HepG2 (cell line): ENCODE measurements around the gene DNASE1. TPM values are rescaled to one million over a fixed set of nuclear protein-coding genes. Genes with fewer than 3 reads are reported as not detected.
A peak's percentile ranks its signal among the peaks of the same experiment; 100 is the strongest.

Experiments
- CCDC6 ChIP-seq: sonication (generic); formaldehyde crosslinking; IDR thresholded peaks from 2 replicates; pipeline ENCODE4 v1.8.1; 2022; ENCODE audit warnings: mild to moderate bottlenecking, missing genetic modification reagents, moderate library complexity
- FOSL2 ChIP-seq: sonication (generic); formaldehyde crosslinking; IDR thresholded peaks from 2 replicates; pipeline ENCODE4 v1.4.0; 2020; ENCODE audit warnings: missing genetic modification reagents
- HDAC2 ChIP-seq: sonication (generic); formaldehyde crosslinking; IDR thresholded peaks from 2 replicates; pipeline ENCODE4 v1.4.0; 2020; ENCODE audit warnings: missing genetic modification reagents
- KDM2A ChIP-seq: sonication (generic); formaldehyde crosslinking; IDR thresholded peaks from 2 replicates; pipeline ENCODE4 v1.4.0; 2020; ENCODE audit warnings: low read depth, missing genetic modification reagents, borderline replicate concordance
- KLF9 ChIP-seq: IDR thresholded peaks from 2 replicates; pipeline ENCODE4 v1.6.1; 2016; ENCODE audit warnings: low read depth
- NCOA2 ChIP-seq: sonication (generic); formaldehyde crosslinking; IDR thresholded peaks from 2 replicates; pipeline ENCODE4 v1.8.0; 2022; ENCODE audit warnings: inconsistent platforms
- NFE2L2 ChIP-seq: fragments of 150-350 bp; IDR thresholded peaks from 2 replicates; pipeline ENCODE4 v1.6.1; 2014; ENCODE audit warnings: low read length
- RFXAP ChIP-seq: sonication (generic); formaldehyde crosslinking; IDR thresholded peaks from 2 replicates; pipeline ENCODE4 v1.4.0; 2020; ENCODE audit warnings: missing genetic modification reagents, borderline replicate concordance
- SRSF9 ChIP-seq: fragments of 200-400 bp; formaldehyde crosslinking; IDR thresholded peaks from 2 replicates; pipeline ENCODE4 v1.6.1; 2018; ENCODE audit warnings: borderline replicate concordance, mild to moderate bottlenecking, low read depth, low read length; ENCODE audit not compliant: insufficient read depth, poor library complexity, severe bottlenecking
- TEAD2 ChIP-seq: sonication (generic); formaldehyde crosslinking; IDR thresholded peaks from 2 replicates; pipeline ENCODE4 v1.9.0; 2021; ENCODE audit warnings: missing genetic modification reagents
- ZBTB38 ChIP-seq: sonication (generic); formaldehyde crosslinking; IDR thresholded peaks from 2 replicates; pipeline ENCODE4 v1.5.1; 2020; ENCODE audit warnings: mild to moderate bottlenecking, missing genetic modification reagents
- ZFP1 ChIP-seq: IDR thresholded peaks from 2 replicates; pipeline ENCODE4 v1.6.1; 2016
- ZKSCAN8 ChIP-seq: IDR thresholded peaks from 2 replicates; pipeline ENCODE4 v1.6.1; 2016; ENCODE audit warnings: borderline replicate concordance, missing genetic modification reagents, missing compliant biosample characterization
- ZNF569 ChIP-seq: sonication (generic); formaldehyde crosslinking; IDR thresholded peaks from 2 replicates; pipeline ENCODE4 v1.5.0; 2020; ENCODE audit warnings: mild to moderate bottlenecking, missing genetic modification reagents, moderate library complexity, borderline replicate concordance
- ZNF816 ChIP-seq: sonication (generic); formaldehyde crosslinking; IDR thresholded peaks from 2 replicates; pipeline ENCODE4 v1.8.0; 2022; ENCODE audit warnings: missing genetic modification reagents, mild to moderate bottlenecking, borderline replicate concordance
- polyA plus RNA-seq, 8 experiments: library from polyadenylated mRNA; depleted of rRNA in 3 of 8; stranded (reverse) in 7 of 8; unstranded in 1 of 8; fragments of >200 nt; fragmentation: Illumina TruSeq in 4 of 8; extraction: Trizol in 4 of 8; gene quantifications; 2 replicates each; pipeline versions ENCODE4 v1.2.1 to v1.2.3, GENCODE V29; 2011 to 2016; ENCODE audit warnings: low read depth in 4 of 8, missing spikeins in 1 of 8, mixed read lengths in 1 of 8; ENCODE audit not compliant: insufficient read depth in 1 of 8
- total RNA-seq, 5 experiments: library from RNA; depleted of rRNA; stranded (reverse); fragments of >200 nt; fragmentation: Illumina TruSeq; extraction: Trizol; gene quantifications; 2 replicates each; pipeline ENCODE4 v1.2.3, GENCODE V29; 2016; ENCODE audit warnings: low read depth in 1 of 5
- TF ChIP-seq, protein P1 (sequence below): sonication (generic); formaldehyde crosslinking; IDR thresholded peaks from 2 replicates; pipeline ENCODE4 v1.4.0; 2020; ENCODE audit warnings: mild to moderate bottlenecking, missing genetic modification reagents
- TF ChIP-seq, protein P2 (sequence below): sonication (generic); formaldehyde crosslinking; conservative IDR thresholded peaks from 2 replicates; pipeline ENCODE4 v1.4.0; 2020; ENCODE audit warnings: missing genetic modification reagents
- TF ChIP-seq, protein P3 (sequence below): sonication (generic); formaldehyde crosslinking; IDR thresholded peaks from 2 replicates; pipeline ENCODE4 v1.5.1; 2020; ENCODE audit warnings: mild to moderate bottlenecking, missing genetic modification reagents, borderline replicate concordance
- TF ChIP-seq, protein P4 (sequence below): sonication (generic); formaldehyde crosslinking; IDR thresholded peaks from 2 replicates; pipeline ENCODE4 v1.4.0; 2020; ENCODE audit warnings: missing genetic modification reagents
- TF ChIP-seq, protein P5 (sequence below): sonication (generic); formaldehyde crosslinking; IDR thresholded peaks from 2 replicates; pipeline ENCODE4 v1.5.0; 2020; ENCODE audit warnings: missing genetic modification reagents

DNASE1 gene
- total and polyA plus RNA-seq, 2 of the 13 experiments (the other 11 are each of a cell fraction or from before 2014, with no cell fraction given): 7.1 to 11.1 TPM

DNA sequence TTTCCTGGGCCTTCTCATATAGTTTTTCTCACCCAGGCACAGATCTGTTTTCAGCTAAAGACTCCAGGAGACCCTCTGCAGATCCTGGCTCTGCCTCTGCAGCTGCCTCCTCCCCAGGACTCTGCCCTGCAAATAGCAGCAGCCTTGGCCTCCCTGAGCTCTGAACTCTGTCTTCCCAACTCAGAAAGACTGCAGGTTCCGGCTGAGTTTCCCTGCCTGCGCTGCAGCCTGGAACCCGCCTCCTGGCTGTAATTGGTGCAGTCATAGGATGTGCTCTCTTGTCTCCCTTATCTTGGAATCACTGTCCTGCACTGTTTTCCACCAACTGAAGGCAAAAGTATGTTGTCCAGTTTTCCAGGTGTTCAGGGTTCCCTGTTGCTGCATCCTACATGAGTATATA, 14.3 kb upstream of the DNASE1 start (continued):
- TF ChIP-seq, protein P1, sequence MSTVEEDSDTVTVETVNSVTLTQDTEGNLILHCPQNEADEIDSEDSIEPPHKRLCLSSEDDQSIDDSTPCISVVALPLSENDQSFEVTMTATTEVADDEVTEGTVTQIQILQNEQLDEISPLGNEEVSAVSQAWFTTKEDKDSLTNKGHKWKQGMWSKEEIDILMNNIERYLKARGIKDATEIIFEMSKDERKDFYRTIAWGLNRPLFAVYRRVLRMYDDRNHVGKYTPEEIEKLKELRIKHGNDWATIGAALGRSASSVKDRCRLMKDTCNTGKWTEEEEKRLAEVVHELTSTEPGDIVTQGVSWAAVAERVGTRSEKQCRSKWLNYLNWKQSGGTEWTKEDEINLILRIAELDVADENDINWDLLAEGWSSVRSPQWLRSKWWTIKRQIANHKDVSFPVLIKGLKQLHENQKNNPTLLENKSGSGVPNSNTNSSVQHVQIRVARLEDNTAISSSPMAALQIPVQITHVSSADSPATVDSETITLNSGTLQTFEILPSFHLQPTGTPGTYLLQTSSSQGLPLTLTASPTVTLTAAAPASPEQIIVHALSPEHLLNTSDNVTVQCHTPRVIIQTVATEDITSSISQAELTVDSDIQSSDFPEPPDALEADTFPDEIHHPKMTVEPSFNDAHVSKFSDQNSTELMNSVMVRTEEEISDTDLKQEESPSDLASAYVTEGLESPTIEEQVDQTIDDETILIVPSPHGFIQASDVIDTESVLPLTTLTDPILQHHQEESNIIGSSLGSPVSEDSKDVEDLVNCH (CRISPR knock-in tag): no peak
- TF ChIP-seq NCOA2 (CRISPR knock-in tag): 0 out of 2 replicates have a peak, but pooled peaks have one; percentile 10
- TF ChIP-seq KDM2A (CRISPR knock-in tag): no peak
- TF ChIP-seq, protein P2, sequence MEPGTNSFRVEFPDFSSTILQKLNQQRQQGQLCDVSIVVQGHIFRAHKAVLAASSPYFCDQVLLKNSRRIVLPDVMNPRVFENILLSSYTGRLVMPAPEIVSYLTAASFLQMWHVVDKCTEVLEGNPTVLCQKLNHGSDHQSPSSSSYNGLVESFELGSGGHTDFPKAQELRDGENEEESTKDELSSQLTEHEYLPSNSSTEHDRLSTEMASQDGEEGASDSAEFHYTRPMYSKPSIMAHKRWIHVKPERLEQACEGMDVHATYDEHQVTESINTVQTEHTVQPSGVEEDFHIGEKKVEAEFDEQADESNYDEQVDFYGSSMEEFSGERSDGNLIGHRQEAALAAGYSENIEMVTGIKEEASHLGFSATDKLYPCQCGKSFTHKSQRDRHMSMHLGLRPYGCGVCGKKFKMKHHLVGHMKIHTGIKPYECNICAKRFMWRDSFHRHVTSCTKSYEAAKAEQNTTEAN (CRISPR knock-in tag): no peak
- no peak for TF ChIP-seq NFE2L2
- TF ChIP-seq HDAC2 (CRISPR knock-in tag): peak; percentile 61; the same call in 1 of the 2 replicates
- TF ChIP-seq, protein P3, sequence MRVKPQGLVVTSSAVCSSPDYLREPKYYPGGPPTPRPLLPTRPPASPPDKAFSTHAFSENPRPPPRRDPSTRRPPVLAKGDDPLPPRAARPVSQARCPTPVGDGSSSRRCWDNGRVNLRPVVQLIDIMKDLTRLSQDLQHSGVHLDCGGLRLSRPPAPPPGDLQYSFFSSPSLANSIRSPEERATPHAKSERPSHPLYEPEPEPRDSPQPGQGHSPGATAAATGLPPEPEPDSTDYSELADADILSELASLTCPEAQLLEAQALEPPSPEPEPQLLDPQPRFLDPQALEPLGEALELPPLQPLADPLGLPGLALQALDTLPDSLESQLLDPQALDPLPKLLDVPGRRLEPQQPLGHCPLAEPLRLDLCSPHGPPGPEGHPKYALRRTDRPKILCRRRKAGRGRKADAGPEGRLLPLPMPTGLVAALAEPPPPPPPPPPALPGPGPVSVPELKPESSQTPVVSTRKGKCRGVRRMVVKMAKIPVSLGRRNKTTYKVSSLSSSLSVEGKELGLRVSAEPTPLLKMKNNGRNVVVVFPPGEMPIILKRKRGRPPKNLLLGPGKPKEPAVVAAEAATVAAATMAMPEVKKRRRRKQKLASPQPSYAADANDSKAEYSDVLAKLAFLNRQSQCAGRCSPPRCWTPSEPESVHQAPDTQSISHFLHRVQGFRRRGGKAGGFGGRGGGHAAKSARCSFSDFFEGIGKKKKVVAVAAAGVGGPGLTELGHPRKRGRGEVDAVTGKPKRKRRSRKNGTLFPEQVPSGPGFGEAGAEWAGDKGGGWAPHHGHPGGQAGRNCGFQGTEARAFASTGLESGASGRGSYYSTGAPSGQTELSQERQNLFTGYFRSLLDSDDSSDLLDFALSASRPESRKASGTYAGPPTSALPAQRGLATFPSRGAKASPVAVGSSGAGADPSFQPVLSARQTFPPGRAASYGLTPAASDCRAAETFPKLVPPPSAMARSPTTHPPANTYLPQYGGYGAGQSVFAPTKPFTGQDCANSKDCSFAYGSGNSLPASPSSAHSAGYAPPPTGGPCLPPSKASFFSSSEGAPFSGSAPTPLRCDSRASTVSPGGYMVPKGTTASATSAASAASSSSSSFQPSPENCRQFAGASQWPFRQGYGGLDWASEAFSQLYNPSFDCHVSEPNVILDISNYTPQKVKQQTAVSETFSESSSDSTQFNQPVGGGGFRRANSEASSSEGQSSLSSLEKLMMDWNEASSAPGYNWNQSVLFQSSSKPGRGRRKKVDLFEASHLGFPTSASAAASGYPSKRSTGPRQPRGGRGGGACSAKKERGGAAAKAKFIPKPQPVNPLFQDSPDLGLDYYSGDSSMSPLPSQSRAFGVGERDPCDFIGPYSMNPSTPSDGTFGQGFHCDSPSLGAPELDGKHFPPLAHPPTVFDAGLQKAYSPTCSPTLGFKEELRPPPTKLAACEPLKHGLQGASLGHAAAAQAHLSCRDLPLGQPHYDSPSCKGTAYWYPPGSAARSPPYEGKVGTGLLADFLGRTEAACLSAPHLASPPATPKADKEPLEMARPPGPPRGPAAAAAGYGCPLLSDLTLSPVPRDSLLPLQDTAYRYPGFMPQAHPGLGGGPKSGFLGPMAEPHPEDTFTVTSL: peak; percentile 61; the same call in 1 of the 2 replicates
- TF ChIP-seq ZKSCAN8 (CRISPR knock-in tag): 0 out of 2 replicates have a peak, but pooled peaks have one; percentile 19
- 0 out of 2 replicates have a peak, but pooled peaks have one; percentile 50 for TF ChIP-seq RFXAP (CRISPR knock-in tag)
- no peak for TF ChIP-seq KLF9
- TF ChIP-seq FOSL2 (CRISPR knock-in tag): 0 out of 2 replicates have a peak, but pooled peaks have one; percentile 5
- TF ChIP-seq ZBTB38 (CRISPR knock-in tag): no peak
- TF ChIP-seq, protein P4, sequence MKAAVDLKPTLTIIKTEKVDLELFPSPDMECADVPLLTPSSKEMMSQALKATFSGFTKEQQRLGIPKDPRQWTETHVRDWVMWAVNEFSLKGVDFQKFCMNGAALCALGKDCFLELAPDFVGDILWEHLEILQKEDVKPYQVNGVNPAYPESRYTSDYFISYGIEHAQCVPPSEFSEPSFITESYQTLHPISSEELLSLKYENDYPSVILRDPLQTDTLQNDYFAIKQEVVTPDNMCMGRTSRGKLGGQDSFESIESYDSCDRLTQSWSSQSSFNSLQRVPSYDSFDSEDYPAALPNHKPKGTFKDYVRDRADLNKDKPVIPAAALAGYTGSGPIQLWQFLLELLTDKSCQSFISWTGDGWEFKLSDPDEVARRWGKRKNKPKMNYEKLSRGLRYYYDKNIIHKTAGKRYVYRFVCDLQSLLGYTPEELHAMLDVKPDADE: no peak
- TF ChIP-seq, protein P5, sequence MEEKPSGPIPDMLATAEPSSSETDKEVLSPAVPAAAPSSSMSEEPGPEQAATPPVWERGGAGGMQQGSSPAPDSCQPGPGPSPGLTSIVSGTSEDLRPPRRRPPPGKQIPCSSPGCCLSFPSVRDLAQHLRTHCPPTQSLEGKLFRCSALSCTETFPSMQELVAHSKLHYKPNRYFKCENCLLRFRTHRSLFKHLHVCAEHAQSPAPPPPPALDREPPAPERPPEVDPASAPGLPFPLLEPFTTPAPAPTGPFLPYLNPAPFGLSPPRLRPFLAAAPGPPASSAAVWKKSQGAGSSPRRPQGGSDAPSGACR (CRISPR knock-in tag): no peak
- TF ChIP-seq SRSF9: no peak
- no peak for TF ChIP-seq CCDC6
- no peak for TF ChIP-seq ZNF816 (CRISPR knock-in tag)
- no peak for TF ChIP-seq ZFP1 (CRISPR knock-in tag)
- TF ChIP-seq TEAD2 (CRISPR knock-in tag): no peak
- no peak for TF ChIP-seq ZNF569
